ENCODE measurements around the gene C1QB. TPM values are rescaled to one million over a fixed set of nuclear protein-coding genes. Genes with fewer than 3 reads are reported as not detected.
"Not testable (repeated sequence)": the region's sequence is repeated elsewhere in the genome, so short reads cannot be mapped to it uniquely, and the experiment has no call there.

C1QB gene
- polyA plus RNA-seq, 4 donors: 9.0 to 31.9 (median 10.1) TPM

GRCh38 chr1:22661880-22662279 is 8.8 kb downstream of the C1QB start:
- no peak for DNase-seq (ENCODE audit: low read depth in 4 of 4, low spot score in 3 of 4)

- no peak for DNase-seq (ENCODE audit: low read depth in 4 of 4, low spot score in 3 of 4)
Measured at GRCh38 chr1:22662318-22662717, 9.3 kb downstream of the C1QB start.

DNA sequence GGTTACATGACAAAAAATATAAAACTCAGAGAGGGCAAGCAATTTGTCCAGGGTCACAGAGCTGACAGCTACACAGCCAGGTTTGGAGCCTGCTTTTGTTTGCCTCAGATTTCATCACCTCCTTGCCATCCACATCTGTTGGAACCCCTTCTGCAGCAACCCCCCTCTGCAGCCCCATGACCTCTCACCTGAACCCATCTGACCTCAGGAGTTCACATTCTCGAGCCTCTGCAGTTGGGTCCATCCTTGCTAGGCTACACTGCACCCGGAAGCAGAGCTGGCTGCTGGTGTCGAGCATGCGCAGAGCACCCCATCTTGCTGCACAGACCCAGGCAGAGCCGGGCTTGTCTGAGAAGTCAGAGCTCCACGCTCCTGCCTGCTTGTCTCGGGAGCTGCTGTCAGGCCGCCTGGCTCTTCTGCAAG is 10.0 kb downstream of the C1QB start:
- DNase-seq (ENCODE audit: low read depth in 4 of 4, low spot score in 3 of 4): no peak

- peak in 1 of 4 donors; percentile 42 for DNase-seq (ENCODE audit: low read depth in 4 of 4, low spot score in 3 of 4)
Measured at GRCh38 chr1:22665752-22666151, 12.7 kb downstream of the C1QB start.

DNA sequence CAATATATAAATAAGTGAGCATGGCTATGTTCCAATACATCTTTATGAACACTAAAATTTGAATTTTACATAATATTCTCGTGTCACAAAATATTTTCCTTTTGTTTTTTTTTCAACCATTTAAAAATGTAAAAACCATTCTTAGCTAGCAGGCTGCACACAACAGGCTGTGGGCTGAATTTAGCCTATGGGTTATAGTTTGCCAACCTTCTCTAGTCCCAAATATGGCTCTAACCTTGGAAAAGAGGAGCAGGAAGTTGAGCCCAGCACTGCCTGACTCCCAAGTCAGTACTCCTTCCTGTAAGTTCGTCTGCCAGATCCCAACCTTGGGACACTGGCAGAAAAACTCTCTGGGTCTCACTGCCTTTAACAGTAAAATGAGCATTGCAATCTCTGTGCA is 13.4 kb downstream of the C1QB start:
- DNase-seq (ENCODE audit: low read depth in 4 of 4, low spot score in 3 of 4): no peak

GRCh38 chr1:22668840-22669239 is 15.8 kb downstream of the C1QB start:
- DNase-seq (ENCODE audit: low read depth in 4 of 4, low spot score in 3 of 4): not testable (repeated sequence)

DNA sequence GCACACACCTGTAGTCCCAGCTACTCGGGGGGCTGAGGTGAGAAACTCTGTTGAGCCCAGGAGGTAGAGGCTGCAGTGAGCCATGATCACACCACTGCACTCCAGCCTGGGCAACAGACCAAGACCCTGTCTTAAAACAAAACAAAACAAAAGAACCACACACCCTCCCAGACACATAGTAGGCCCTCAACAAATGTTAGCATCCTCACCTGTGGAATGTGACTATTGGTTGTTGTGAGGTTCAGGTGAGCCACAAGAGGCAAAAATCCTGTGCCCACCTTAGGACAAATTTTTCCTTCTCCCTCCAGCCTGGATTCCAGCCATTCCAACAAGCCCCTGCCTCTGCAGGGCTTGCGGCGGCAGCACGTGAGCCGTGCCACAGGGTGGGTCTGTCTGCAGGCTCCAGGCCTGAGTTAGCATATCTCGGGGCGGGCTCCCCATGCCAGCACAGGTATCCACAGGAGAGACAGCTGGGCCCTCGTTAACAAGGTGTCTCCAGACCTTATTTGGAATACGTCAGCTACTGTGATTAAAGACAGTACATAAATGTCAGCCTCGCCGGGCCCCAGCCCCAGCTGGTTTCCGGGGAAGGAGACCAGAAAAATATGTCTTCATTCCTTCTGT is 17.4 kb downstream of the C1QB start:
- DNase-seq (ENCODE audit: low read depth in 4 of 4, low spot score in 3 of 4): no peak

DNA sequence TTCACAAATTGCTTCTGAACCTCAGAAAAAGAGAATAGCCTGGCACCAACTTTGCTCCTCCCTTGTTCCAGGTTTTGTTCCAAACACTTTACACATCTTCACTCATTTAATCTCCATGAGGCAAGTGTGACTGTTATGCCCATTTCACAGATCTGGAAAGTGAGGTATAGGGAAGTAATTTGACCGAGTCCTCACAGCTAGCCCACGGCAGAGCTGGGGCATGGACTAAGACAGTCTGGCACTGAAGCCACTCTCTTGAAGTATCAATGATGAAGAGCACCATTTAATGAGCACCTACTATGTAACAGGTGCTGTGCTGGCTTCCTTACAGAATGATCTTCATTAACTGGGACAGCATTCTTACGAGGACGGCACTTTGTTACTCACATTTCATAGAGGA is 19.0 kb downstream of the C1QB start:
- no peak for DNase-seq (ENCODE audit: low read depth in 4 of 4, low spot score in 3 of 4)

DNA sequence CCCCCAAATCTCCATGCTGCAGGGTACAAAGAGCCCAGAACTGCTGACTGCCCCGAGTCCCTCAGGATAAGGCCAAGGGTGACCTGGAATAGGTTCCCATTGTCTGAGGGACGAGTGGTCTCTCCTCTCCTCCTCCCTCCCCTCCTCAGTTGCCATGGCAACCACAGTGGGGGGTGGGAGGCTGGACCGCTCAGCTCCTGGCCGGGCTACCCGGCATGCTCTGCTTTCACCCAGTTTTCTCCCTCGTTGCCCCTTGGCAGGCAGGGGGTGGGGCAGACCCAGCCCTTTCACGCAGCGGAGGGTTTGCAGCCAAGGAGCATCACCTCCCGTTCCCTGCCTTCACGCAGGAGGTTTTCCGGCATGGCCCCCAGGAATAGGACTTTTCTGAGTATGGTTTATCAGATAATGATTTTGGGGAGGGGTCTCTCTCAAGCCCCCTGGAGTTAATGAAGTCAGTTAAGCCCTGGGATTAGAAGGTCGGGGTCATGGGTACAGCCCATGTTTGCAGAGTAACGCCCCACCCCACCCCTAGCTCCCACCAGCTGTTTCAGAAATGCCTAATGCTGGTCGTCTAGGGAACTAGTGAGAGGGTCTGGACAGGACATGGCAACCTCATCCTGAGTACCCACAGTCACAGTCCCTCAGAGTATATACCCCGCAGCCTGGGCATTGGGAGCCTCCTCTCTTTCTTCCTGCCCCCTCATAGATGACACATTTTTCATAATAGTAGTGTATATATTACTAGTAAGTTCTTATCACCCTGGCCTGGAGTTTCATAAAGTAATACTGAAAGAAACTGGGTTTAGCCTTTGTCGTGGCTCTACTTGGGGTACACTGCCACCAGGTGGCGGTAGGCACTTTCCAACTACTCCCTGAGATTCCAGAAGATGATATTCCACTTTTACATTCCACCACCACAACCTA is 20.7 kb downstream of the C1QB start:
- no peak for DNase-seq (ENCODE audit: low read depth in 4 of 4, low spot score in 3 of 4)

DNA sequence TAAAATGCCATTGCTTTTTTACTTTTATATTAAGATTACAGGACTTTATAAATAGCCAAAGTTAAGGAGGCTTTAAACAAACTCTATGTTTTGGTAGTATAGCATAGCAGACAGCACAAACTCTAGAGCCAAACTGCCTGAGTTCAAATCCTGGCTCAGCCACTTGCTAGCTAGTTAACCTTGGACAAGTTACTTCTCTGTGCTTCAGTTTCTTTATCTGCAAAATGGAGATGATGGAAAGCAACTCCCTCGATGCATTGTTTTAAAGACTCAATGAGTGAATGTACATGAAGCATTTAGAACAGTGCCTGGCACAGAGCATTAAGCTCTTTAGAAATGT is 21.3 kb downstream of the C1QB start:
- no peak for DNase-seq (ENCODE audit: low read depth in 4 of 4, low spot score in 3 of 4)

DNA sequence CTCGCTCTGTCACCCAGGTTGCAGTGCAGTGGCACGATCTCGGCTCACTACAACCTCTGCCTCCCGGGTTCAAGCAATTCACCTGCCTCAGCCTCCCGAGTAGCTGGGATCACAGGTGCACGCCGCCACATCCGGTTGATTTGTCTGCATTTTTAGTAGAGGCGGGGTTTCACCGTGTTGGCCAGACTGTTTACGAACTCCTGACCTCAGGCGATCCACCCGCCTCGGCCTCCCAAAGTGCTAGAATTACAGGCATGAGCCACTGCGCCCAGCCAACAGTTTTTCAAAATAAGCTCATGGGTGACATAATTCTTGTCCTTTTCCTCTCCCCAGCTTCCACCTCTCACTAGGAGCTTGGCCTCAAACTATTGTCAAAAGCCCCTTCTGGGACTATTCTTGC is 23.1 kb downstream of the C1QB start:
- not testable (repeated sequence) for DNase-seq (ENCODE audit: low read depth in 4 of 4, low spot score in 3 of 4)

- no peak for DNase-seq (ENCODE audit: low read depth in 4 of 4, low spot score in 3 of 4)
Measured at GRCh38 chr1:22676916-22677583, 24.0 kb downstream of the C1QB start.

DNA sequence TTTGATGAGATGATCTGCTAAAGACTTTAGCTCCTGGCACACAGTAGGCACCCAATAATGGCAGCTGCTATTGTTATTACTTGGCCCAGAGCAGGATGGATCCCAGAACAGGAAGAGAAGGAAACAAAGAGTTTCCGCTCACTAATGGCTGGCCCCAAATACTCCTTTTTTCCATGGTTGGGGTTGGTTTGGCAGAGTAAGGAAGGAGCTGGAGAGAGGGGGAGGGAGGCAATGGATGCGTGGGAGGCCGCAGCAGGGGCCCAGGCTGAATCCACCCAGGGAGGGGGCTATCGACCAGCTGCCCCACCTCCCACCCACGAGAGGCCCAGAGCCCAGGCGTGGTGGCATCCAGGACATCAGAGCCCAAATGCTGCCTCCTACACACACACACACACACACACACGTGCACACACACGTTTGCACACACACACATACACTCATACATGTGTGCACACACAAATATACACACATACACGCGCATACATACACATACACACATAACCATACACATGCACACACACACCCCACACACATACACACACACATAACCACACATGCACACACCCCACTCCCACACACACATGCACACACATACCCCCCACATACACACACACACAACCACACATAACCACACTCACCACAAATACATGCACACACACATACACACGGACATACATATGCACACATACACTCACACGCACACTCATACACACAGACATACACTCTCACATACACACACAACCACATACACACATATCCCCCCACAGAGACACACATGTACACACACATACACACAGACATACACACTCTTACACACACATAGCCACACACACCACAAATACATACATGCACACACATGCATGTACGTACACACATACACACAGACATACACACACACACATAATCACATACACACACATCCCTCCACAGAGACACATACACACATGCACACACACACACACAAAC is 25.2 kb downstream of the C1QB start:
- no peak for DNase-seq (ENCODE audit: low read depth in 4 of 4, low spot score in 3 of 4)

GRCh38 chr1:22680726-22681125 is 27.7 kb downstream of the C1QB start:
- DNase-seq (ENCODE audit: low read depth in 4 of 4, low spot score in 3 of 4): no peak

DNA sequence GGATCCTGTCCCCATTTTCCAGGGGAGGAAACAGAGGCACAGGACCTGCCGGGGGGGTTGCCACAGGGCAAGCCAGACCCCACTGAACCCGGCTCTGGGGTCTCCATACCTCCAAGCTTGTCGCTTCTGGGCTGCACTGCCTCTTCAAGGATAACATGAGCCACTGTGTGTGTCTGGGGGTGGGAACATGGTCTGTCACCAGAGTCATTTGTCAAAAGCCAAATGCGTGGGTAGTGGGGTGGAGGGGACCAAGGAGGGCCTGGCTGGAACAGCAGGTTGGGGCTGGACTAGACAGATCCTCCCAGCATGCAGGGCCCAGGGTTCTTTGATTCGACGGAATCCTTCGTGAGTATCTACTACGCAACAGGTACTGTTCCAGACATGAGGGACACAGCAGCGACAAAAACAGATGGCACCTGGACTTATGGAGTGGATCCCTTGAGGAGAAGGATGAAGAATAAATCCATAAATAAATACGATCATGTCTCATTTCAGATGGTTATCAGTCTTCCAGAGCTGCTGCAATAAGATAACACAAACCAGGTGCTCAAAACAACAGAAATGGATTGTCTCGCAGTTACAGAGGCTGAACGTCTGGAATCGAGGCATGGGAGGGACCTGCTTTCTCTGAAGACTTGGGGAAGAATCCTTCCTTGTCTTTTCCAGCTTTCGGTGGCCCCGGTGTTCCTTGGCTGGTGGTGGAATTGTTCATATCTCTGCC is 28.7 kb downstream of the C1QB start:
- DNase-seq (ENCODE audit: low read depth in 4 of 4, low spot score in 3 of 4): no peak

DNA sequence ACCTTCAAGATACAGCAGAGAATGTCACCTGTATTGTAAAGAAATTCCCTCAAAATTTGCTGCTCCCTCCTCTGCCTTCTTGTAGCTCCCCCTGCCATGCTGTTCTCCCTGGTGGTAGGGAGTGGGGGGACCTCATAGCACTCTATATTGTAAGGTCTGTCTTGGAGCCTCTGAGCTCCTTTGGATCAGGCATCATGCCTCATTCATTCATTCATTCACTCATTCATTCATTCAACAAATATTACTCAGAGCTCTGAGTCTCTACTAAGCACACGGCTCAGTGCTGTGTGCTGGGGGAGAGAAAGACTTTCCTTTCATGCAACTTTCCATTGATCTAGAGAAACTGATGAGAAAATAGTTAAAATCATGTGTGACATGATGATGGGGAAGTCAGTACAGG is 30.5 kb downstream of the C1QB start:
- DNase-seq (ENCODE audit: low read depth in 4 of 4, low spot score in 3 of 4): no peak

DNA sequence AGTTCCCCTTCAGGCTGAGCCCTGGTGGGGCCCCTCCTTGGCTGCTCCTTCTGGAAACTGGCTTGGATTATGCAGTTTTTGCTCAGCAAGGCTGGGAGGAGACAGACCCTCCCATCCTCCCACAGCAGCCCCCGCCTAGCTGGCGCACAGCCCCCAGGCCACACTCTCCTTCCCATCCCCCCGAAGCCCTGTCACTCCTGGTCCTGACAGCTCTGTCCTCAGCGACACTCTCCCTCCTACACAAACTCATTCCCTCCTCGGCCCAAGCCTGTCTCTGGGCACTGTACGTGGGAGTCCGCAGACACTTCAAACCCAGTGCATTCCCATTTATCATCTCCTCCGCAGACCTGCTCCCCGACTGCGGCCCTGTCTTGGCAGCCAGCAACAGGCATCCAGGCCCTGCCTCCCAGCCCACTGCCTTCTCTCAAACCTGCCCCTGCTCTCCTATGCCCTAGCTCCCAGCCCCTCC is 32.6 kb downstream of the C1QB start:
- DNase-seq (ENCODE audit: low read depth in 4 of 4, low spot score in 3 of 4): peak in 2 of 4 donors; percentile 55 to 64

DNA sequence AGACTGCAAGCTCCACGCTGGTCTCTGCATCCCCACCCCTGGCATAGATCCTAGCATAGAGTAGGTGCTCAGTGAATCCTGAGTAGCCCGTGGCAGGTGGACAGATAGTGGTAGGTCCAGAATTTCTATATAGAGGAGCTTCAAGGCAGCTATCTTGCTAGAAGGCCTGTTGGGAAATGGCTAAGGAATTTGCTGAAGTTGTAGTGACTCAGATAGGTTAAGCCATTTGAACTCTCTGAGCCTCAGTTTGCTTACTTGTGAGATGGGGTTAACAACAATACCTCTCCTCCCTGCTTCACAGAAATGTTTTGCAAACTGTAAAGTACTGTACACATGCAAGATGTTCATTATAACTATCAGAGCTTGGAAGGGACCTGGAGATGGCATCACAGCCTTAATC is 34.2 kb downstream of the C1QB start:
- no peak for DNase-seq (ENCODE audit: low read depth in 4 of 4, low spot score in 3 of 4)

- DNase-seq (ENCODE audit: low read depth in 4 of 4, low spot score in 3 of 4): no peak
Measured at GRCh38 chr1:22688466-22688865, 35.4 kb downstream of the C1QB start.

DNA sequence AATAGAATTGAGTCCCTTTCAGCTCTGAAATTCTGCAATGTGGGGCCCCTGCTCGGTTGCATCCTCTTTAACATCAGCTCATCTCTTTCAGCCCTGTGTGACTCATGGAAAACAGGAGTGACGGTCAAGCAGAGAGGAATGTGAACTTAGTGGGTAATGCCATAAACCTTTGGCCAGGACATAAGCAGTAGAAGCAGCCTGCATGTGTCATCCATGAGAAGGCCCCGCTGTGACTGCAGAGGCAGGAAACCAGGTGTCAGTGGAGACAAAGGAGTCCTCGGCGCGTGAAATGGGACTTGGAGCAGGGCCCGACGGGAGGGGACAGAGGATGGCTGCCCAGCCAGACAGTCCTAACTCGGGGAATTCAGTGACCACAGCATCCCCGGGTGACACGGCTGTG is 36.5 kb downstream of the C1QB start:
- peak in 1 of 4 donors; percentile 28 for DNase-seq (ENCODE audit: low read depth in 4 of 4, low spot score in 3 of 4)

Data from left renal pelvis (tissue), 4 donors.